ENCODE results near the gene ETV6.

The ETV6 gene

GRCh38 chr12:11777962-11778361, 128.5 kb downstream of the ETV6 start:
- Histone ChIP-seq H3K4me3 (no peak overlapping the region), H3K27ac (peak overlapping the region in 1 of 21 experiments; percentile 1)

DNA sequence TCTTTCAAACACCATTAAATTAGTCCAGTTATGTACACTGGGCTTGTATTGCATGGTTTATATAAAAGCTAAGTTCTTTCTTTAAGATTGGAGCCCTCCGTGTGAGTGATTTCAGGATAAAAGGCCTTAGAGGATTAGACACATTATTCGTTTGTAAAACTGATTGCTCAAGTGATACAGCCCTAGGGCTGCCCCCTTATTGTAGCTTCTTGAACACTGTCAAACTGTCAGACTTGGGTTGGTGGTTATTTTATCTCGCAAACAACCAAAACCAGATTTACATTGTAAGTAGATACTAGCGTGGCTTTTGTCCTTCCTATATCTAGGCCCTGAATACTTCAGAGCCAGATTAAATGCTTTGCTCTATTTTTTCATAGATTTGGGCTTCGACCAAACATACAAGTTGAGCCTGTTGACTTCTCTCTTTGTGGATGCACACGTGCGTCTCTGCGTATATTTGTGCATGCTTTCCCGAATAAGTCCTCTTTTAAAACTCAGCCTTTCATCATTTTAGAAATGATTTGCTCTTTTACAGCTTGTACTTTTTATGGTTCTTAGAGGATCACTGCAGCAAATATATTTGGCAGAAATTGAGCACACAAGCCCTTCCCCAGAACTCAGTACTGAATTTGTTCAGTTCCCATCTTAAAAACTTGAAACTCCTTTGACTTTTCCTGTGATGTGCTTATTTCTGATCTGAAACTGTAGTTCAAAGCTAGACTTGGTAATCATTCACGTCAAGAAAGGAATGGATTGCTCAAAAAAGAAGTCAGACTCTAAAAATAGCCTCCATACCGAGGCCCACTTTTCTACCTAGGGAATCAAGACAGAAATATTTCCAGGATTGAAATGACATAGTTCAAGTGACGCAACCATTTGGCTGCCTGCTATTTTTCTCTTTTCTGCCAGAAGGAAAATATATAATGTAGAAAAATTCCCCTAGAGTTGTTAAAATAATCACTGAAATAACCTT, 129.5 kb downstream of the ETV6 start:
- H3K4me3 ChIP-seq = no peak overlapping the region

GRCh38 chr12:11780521-11781101, 131.1 kb downstream of the ETV6 start:
- H3K27ac ChIP-seq = no peak overlapping the region

More for the DNA sequence above, 129.5 kb downstream of the ETV6 start:
- no peak overlapping the region for H3K27ac ChIP-seq

GRCh38 chr12:11782914-11783420, 133.5 kb downstream of the ETV6 start:
- H3K4me3 ChIP-seq = no peak overlapping the region
- H3K27ac ChIP-seq = no peak overlapping the region

More at GRCh38 chr12:11780521-11781101, 131.1 kb downstream of the ETV6 start:
- H3K4me3 ChIP-seq = no peak overlapping the region

- H3K27ac ChIP-seq = no peak overlapping the region
Measured at GRCh38 chr12:11785712-11786111, 136.2 kb downstream of the ETV6 start.

DNA sequence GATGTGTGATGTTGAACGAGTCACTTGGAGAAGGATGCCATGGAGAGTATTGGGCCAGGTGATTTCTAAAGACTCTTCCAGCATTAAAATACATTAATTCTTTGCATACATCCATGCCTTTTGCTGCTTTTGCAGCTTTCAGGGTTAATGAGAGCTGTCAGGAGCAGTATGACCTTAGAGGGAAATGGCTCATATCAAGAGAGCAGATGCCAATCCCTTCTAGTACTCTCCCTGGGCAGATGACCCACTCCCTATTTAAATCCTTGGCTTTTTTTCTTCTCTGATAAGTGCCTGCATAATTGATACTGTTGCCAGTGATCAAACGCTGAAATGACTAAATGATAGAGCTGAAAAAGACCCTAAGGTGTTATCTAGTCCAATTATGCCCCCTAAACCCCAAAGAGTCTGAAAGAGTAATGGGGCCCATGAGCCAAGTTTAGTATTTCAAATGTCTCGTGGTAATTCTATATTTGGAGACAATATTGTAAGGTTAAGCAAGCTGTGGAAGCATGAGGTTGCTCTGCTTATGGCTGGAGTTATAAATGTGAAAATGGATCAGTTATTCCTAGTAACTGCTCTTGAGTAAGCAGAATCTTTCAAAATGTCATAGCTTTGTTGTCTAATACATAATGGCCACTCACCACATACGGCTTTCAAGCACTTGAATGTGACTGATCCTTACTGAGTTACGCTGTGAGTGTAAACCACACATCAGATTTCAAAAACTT, 137.3 kb downstream of the ETV6 start:
- no peak overlapping the region for H3K4me3 ChIP-seq
- H3K27ac ChIP-seq = no peak overlapping the region

More at GRCh38 chr12:11785712-11786111, 136.2 kb downstream of the ETV6 start:
- H3K4me3 ChIP-seq = no peak overlapping the region

GRCh38 chr12:11787437-11787836, 138.0 kb downstream of the ETV6 start:
- H3K4me3 ChIP-seq = no peak overlapping the region
- H3K27ac ChIP-seq = no peak overlapping the region

DNA sequence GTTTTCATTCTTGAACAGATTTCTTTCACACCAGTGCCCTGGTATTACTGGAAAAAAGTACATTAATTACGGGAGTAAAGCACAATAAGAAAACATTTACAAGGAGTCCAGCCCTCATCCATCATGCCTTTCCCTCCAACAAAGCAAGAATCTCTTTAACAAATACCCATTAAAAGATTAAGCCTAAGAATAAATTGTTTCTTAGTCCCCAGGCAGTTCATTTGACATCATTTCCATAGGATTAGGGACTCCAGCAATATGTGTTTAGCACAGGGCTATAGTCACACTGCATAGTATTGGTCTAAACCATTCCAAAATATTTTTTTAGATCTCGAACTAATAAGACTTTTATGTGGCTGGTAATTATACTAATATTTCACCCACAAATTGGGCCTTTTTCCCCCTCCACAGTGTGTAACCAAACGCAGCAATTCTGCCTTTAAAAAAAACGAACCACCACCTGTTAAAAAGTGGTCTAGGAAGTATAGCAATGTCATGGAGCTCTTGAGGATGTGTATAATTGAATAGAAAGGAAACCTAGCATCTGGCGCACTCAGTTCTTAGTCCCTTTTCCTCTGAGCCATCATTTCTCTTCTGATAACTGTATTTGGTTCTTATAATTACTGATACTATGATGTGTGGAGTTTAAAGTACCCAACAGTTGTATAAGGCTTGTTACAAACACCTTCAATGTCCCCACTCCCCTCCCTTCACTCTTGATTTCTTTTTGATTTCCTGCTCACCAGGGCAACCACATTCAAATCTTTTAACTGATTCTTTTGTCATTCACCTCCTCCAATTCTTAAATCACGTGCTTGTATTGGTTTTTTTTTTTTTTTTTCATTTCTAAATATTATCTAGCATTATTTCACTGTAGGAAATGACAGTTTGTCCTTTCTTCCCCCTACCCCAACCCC, 138.7 kb downstream of the ETV6 start:
- no peak overlapping the region for H3K4me3 ChIP-seq
- no peak overlapping the region for H3K27ac ChIP-seq

GRCh38 chr12:11793921-11794710, 144.6 kb downstream of the ETV6 start:
- Histone ChIP-seq H3K27ac (peak overlapping the region in 1 of 21 experiments; percentile 13), H3K4me3 (no peak overlapping the region)

GRCh38 chr12:11794751-11795150, 145.3 kb downstream of the ETV6 start:
- Histone ChIP-seq H3K27ac (no peak overlapping the region), H3K4me3 (no peak overlapping the region)

- Histone ChIP-seq H3K27ac (peak overlapping the region in 3 of 21 experiments; percentile 14 to 42 (median 33)), H3K4me3 (no peak overlapping the region)
Measured at GRCh38 chr12:11795192-11795912, 145.9 kb downstream of the ETV6 start.

- H3K27ac ChIP-seq = peak overlapping the region in 3 of 21 experiments; percentile 4 to 42 (median 14)
- no peak overlapping the region for H3K4me3 ChIP-seq
Measured at GRCh38 chr12:11795913-11796459, 146.5 kb downstream of the ETV6 start.

- Histone ChIP-seq H3K4me3 (no peak overlapping the region), H3K27ac (peak overlapping the region in 10 of 21 experiments; percentile 6 to 63 (median 40))
Measured at GRCh38 chr12:11797317-11797913, 147.9 kb downstream of the ETV6 start.

- peak overlapping the region in 10 of 21 experiments; percentile 6 to 63 (median 39) for H3K27ac ChIP-seq
- no peak overlapping the region for H3K4me3 ChIP-seq
Measured at GRCh38 chr12:11798006-11798708, 148.7 kb downstream of the ETV6 start.

- H3K27ac ChIP-seq = peak overlapping the region in 8 of 21 experiments; percentile 13 to 63 (median 44)
- no peak overlapping the region for H3K4me3 ChIP-seq
Measured at GRCh38 chr12:11798856-11799501, 149.5 kb downstream of the ETV6 start.

- peak overlapping the region in 4 of 21 experiments; percentile 31 to 63 (median 47) for H3K27ac ChIP-seq
- no peak overlapping the region for H3K4me3 ChIP-seq
Measured at GRCh38 chr12:11799502-11799873, 150.0 kb downstream of the ETV6 start.
